ENCODE results near the gene RGL1.

Gene RGL1

GRCh38 chr1:183821309-183821888 lies 16.5 kb downstream of the RGL1 start:
- DNase-seq = no peak
- H3K9me3 ChIP-seq (ENCODE audit: control extremely low read depth in 1 of 5, control insufficient read depth in 4 of 5, insufficient read depth in 2 of 5, low read depth in 1 of 5, low read length in 4 of 5) = no peaks in the 10 kb centered on the region
- CTCF ChIA-PET = no interaction called here
- no peaks in the 10 kb centered on the region for H3K36me3 ChIP-seq (ENCODE audit: control insufficient read depth in 4 of 4, insufficient read depth in 4 of 4, low read length in 3 of 4)
- H3K4me1 ChIP-seq (ENCODE audit: control extremely low read depth in 1 of 4, control insufficient read depth in 4 of 4, insufficient read depth in 4 of 4, low read length in 3 of 4) = peaks cover 3 to 38% (median 20%) of the 10 kb centered on the region in 4 experiments
- H3K27ac ChIP-seq (ENCODE audit: insufficient read depth in 1 of 2, low read depth in 1 of 2, low read length in 2 of 2, poor library complexity in 1 of 2, severe bottlenecking in 2 of 2) = no peak overlapping the region
- H3K27me3 ChIP-seq (replicated peaks in 2 of 5; ENCODE audit: control insufficient read depth in 4 of 5, insufficient read depth in 5 of 5, low read length in 4 of 5) = no peaks in the 10 kb centered on the region
- POLR2A ChIA-PET = interaction anchor here (0.7 kb wide), 1 partner anchor 220 kb away, joined by 3 read pairs; no protein-coding TSS in a partner anchor
- no peak overlapping the region for H3K4me3 ChIP-seq (ENCODE audit: control insufficient read depth in 1 of 7, extremely low read depth in 1 of 7, insufficient read depth in 4 of 7, low read depth in 2 of 7, low read length in 6 of 7)
- WGBS (ENCODE audit: insufficient coverage) = 100% methylated on average over 1 of the region's 1 CpG

GRCh38 chr1:183821889-183822611 lies 17.1 kb downstream of the RGL1 start:
- H3K9me3 ChIP-seq (ENCODE audit: control extremely low read depth in 1 of 5, control insufficient read depth in 4 of 5, insufficient read depth in 2 of 5, low read depth in 1 of 5, low read length in 4 of 5) = no peaks in the 10 kb centered on the region
- no peak overlapping the region for H3K4me3 ChIP-seq (ENCODE audit: control insufficient read depth in 1 of 7, extremely low read depth in 1 of 7, insufficient read depth in 4 of 7, low read depth in 2 of 7, low read length in 6 of 7)
- 100% methylated on average over 1 of the region's 3 CpGs for WGBS (ENCODE audit: insufficient coverage)
- POLR2A ChIA-PET = interaction anchor here (0.7 kb wide), 1 partner anchor 220 kb away, joined by 3 read pairs; no protein-coding TSS in a partner anchor
- H3K27me3 ChIP-seq (replicated peaks in 2 of 5; ENCODE audit: control insufficient read depth in 4 of 5, insufficient read depth in 5 of 5, low read length in 4 of 5) = no peaks in the 10 kb centered on the region
- no peaks in the 10 kb centered on the region for H3K36me3 ChIP-seq (ENCODE audit: control insufficient read depth in 4 of 4, insufficient read depth in 4 of 4, low read length in 3 of 4)
- H3K27ac ChIP-seq (ENCODE audit: insufficient read depth in 1 of 2, low read depth in 1 of 2, low read length in 2 of 2, poor library complexity in 1 of 2, severe bottlenecking in 2 of 2) = no peak overlapping the region
- no peak for DNase-seq
- peaks cover 3 to 32% (median 19%) of the 10 kb centered on the region in 4 experiments for H3K4me1 ChIP-seq (ENCODE audit: control extremely low read depth in 1 of 4, control insufficient read depth in 4 of 4, insufficient read depth in 4 of 4, low read length in 3 of 4)
- CTCF ChIA-PET = interaction anchor here (0.6 kb wide), 1 partner anchor 385 kb away, joined by 4 read pairs; no protein-coding TSS in a partner anchor

GRCh38 chr1:183824291-183824690 lies 19.4 kb downstream of the RGL1 start:
- Histone ChIP-seq H3K27me3 (replicated peaks in 2 of 5; ENCODE audit: control insufficient read depth in 4 of 5, insufficient read depth in 5 of 5, low read length in 4 of 5) (no peaks in the 10 kb centered on the region), H3K36me3 (ENCODE audit: control insufficient read depth in 4 of 4, insufficient read depth in 4 of 4, low read length in 3 of 4) (no peaks in the 10 kb centered on the region), H3K9me3 (ENCODE audit: control extremely low read depth in 1 of 5, control insufficient read depth in 4 of 5, insufficient read depth in 2 of 5, low read depth in 1 of 5, low read length in 4 of 5) (peaks cover 0 to 1% (median 0%) of the 10 kb centered on the region in 5 experiments), H3K4me1 (ENCODE audit: control extremely low read depth in 1 of 4, control insufficient read depth in 4 of 4, insufficient read depth in 4 of 4, low read length in 3 of 4) (peaks cover 3 to 30% (median 16%) of the 10 kb centered on the region in 4 experiments), H3K27ac (ENCODE audit: insufficient read depth in 1 of 2, low read depth in 1 of 2, low read length in 2 of 2, poor library complexity in 1 of 2, severe bottlenecking in 2 of 2) (no peak overlapping the region), H3K4me3 (ENCODE audit: control insufficient read depth in 1 of 7, extremely low read depth in 1 of 7, insufficient read depth in 4 of 7, low read depth in 2 of 7, low read length in 6 of 7) (peak overlapping the region in 1 of 7 experiments; percentile 2)
- no CpG with 5 or more reads among the region's 1 CpG for WGBS (ENCODE audit: insufficient coverage)
- DNase-seq = peak; percentile 10 to 32 (median 22)
- POLR2A ChIA-PET = no interaction called here
- CTCF ChIA-PET = no interaction called here

GRCh38 chr1:183827801-183828200 lies 22.9 kb downstream of the RGL1 start:
- H3K27ac ChIP-seq (ENCODE audit: insufficient read depth in 1 of 2, low read depth in 1 of 2, low read length in 2 of 2, poor library complexity in 1 of 2, severe bottlenecking in 2 of 2) = no peak overlapping the region
- CTCF ChIA-PET = interaction anchor here (0.8 kb wide), 1 partner anchor 26 kb away, joined by 3 read pairs; no protein-coding TSS in a partner anchor
- H3K4me1 ChIP-seq (ENCODE audit: control extremely low read depth in 1 of 4, control insufficient read depth in 4 of 4, insufficient read depth in 4 of 4, low read length in 3 of 4) = peaks cover 3 to 16% (median 14%) of the 10 kb centered on the region in 4 experiments
- POLR2A ChIA-PET = interaction anchor here (0.6 kb wide), 1 partner anchor 9 kb away, joined by 3 read pairs; no protein-coding TSS in a partner anchor
- peaks cover 0 to 1% (median 0%) of the 10 kb centered on the region in 5 experiments for H3K9me3 ChIP-seq (ENCODE audit: control extremely low read depth in 1 of 5, control insufficient read depth in 4 of 5, insufficient read depth in 2 of 5, low read depth in 1 of 5, low read length in 4 of 5)
- DNase-seq = no peak
- H3K27me3 ChIP-seq (replicated peaks in 2 of 5; ENCODE audit: control insufficient read depth in 4 of 5, insufficient read depth in 5 of 5, low read length in 4 of 5) = no peaks in the 10 kb centered on the region
- H3K36me3 ChIP-seq (ENCODE audit: control insufficient read depth in 4 of 4, insufficient read depth in 4 of 4, low read length in 3 of 4) = no peaks in the 10 kb centered on the region
- no peak overlapping the region for H3K4me3 ChIP-seq (ENCODE audit: control insufficient read depth in 1 of 7, extremely low read depth in 1 of 7, insufficient read depth in 4 of 7, low read depth in 2 of 7, low read length in 6 of 7)

GRCh38 chr1:183830389-183830788 lies 25.5 kb downstream of the RGL1 start:
- H3K27me3 ChIP-seq (replicated peaks in 2 of 5; ENCODE audit: control insufficient read depth in 4 of 5, insufficient read depth in 5 of 5, low read length in 4 of 5) = no peaks in the 10 kb centered on the region
- H3K4me1 ChIP-seq (ENCODE audit: control extremely low read depth in 1 of 4, control insufficient read depth in 4 of 4, insufficient read depth in 4 of 4, low read length in 3 of 4) = no peaks in the 10 kb centered on the region
- H3K4me3 ChIP-seq (ENCODE audit: control insufficient read depth in 1 of 7, extremely low read depth in 1 of 7, insufficient read depth in 4 of 7, low read depth in 2 of 7, low read length in 6 of 7) = no peak overlapping the region
- no peak overlapping the region for H3K27ac ChIP-seq (ENCODE audit: insufficient read depth in 1 of 2, low read depth in 1 of 2, low read length in 2 of 2, poor library complexity in 1 of 2, severe bottlenecking in 2 of 2)
- no peak for DNase-seq
- 100% methylated on average over 1 of the region's 1 CpG for WGBS (ENCODE audit: insufficient coverage)
- H3K9me3 ChIP-seq (ENCODE audit: control extremely low read depth in 1 of 5, control insufficient read depth in 4 of 5, insufficient read depth in 2 of 5, low read depth in 1 of 5, low read length in 4 of 5) = peaks cover 0 to 1% (median 0%) of the 10 kb centered on the region in 5 experiments
- no peaks in the 10 kb centered on the region for H3K36me3 ChIP-seq (ENCODE audit: control insufficient read depth in 4 of 4, insufficient read depth in 4 of 4, low read length in 3 of 4)
- POLR2A ChIA-PET = no interaction called here
- CTCF ChIA-PET = no interaction called here

- DNase-seq = no peak
- ChIA-PET CTCF (no interaction called here), POLR2A (no interaction called here)
- Histone ChIP-seq H3K36me3 (ENCODE audit: control insufficient read depth in 4 of 4, insufficient read depth in 4 of 4, low read length in 3 of 4) (no peaks in the 10 kb centered on the region), H3K4me1 (ENCODE audit: control extremely low read depth in 1 of 4, control insufficient read depth in 4 of 4, insufficient read depth in 4 of 4, low read length in 3 of 4) (no peaks in the 10 kb centered on the region), H3K27ac (ENCODE audit: insufficient read depth in 1 of 2, low read depth in 1 of 2, low read length in 2 of 2, poor library complexity in 1 of 2, severe bottlenecking in 2 of 2) (no peak overlapping the region), H3K4me3 (ENCODE audit: control insufficient read depth in 1 of 7, extremely low read depth in 1 of 7, insufficient read depth in 4 of 7, low read depth in 2 of 7, low read length in 6 of 7) (no peak overlapping the region), H3K27me3 (replicated peaks in 2 of 5; ENCODE audit: control insufficient read depth in 4 of 5, insufficient read depth in 5 of 5, low read length in 4 of 5) (no peaks in the 10 kb centered on the region), H3K9me3 (ENCODE audit: control extremely low read depth in 1 of 5, control insufficient read depth in 4 of 5, insufficient read depth in 2 of 5, low read depth in 1 of 5, low read length in 4 of 5) (peaks cover 0 to 1% (median 0%) of the 10 kb centered on the region in 5 experiments)
Observed at GRCh38 chr1:183831311-183831710, 26.4 kb downstream of the RGL1 start.

GRCh38 chr1:183832459-183832858 lies 27.5 kb downstream of the RGL1 start:
- Histone ChIP-seq H3K36me3 (ENCODE audit: control insufficient read depth in 4 of 4, insufficient read depth in 4 of 4, low read length in 3 of 4) (no peaks in the 10 kb centered on the region), H3K4me3 (ENCODE audit: control insufficient read depth in 1 of 7, extremely low read depth in 1 of 7, insufficient read depth in 4 of 7, low read depth in 2 of 7, low read length in 6 of 7) (no peak overlapping the region), H3K9me3 (ENCODE audit: control extremely low read depth in 1 of 5, control insufficient read depth in 4 of 5, insufficient read depth in 2 of 5, low read depth in 1 of 5, low read length in 4 of 5) (peaks cover 0 to 1% (median 0%) of the 10 kb centered on the region in 5 experiments), H3K27me3 (replicated peaks in 2 of 5; ENCODE audit: control insufficient read depth in 4 of 5, insufficient read depth in 5 of 5, low read length in 4 of 5) (no peaks in the 10 kb centered on the region), H3K4me1 (ENCODE audit: control extremely low read depth in 1 of 4, control insufficient read depth in 4 of 4, insufficient read depth in 4 of 4, low read length in 3 of 4) (no peaks in the 10 kb centered on the region), H3K27ac (ENCODE audit: insufficient read depth in 1 of 2, low read depth in 1 of 2, low read length in 2 of 2, poor library complexity in 1 of 2, severe bottlenecking in 2 of 2) (no peak overlapping the region)
- CTCF ChIA-PET = interaction anchor here (0.9 kb wide), 1 partner anchor 37 kb away, joined by 3 read pairs; no protein-coding TSS in a partner anchor
- DNase-seq = peak in 2 of 3 donors; percentile 52 to 57
- POLR2A ChIA-PET = no interaction called here

Measured in common myeloid progenitor, CD34-positive (primary cell).